Endothelial cell of umbilical vein (primary cell): ENCODE data around the gene SCO2. TPM values are rescaled to one million over a fixed set of nuclear protein-coding genes. Genes with fewer than 3 reads are reported as not detected.
A peak's percentile ranks its signal among the peaks of the same experiment; 100 is the strongest.

Experiments
- BruUV-seq: library from RNA; stranded (reverse); fragments of 400-500 nt; replicated peaks from 2 replicates; lab custom pipeline; 2021; lab: Mats Ljungman, UMichigan
- CTCF ChIA-PET: fragments of 300-600, 350-600 bp; sonication (Branson Sonifier 250); formaldehyde crosslinking; loops from one replicate; lab custom pipeline; 2021; ENCODE audit warnings: antibody characterized with exemption, inconsistent platforms; lab: Charles Lee
- POLR2A ChIA-PET: fragments of 300-600, 350-600 bp; sonication (Branson Sonifier 250); formaldehyde crosslinking; loops from one replicate; lab custom pipeline; 2021; ENCODE audit warnings: antibody characterized with exemption, inconsistent platforms; lab: Charles Lee
- DNase-seq: peaks from one replicate; pipeline ENCODE4 v3.0.0-alpha.2; 2011; ENCODE audit warnings: low read depth, low spot score
- FAIRE-seq: peaks from 2 replicates; lab custom pipeline; 2011; peaks lifted over from hg19 to GRCh38; lab: Jason Lieb, UNC
- H2AFZ ChIP-seq: 2 replicates; pipeline ENCODE4 v1.6.0; 2012; ENCODE audit warnings: low read depth, low read length, control low read depth, inconsistent platforms
- H3K27ac ChIP-seq: 2 replicates; pipeline ENCODE4 v1.5.1; 2011; ENCODE audit warnings: low read depth, mild to moderate bottlenecking, control low read depth, low read length, moderate library complexity; ENCODE audit not compliant: insufficient read depth
- H3K27me3 ChIP-seq, 2 experiments: 2 replicates each; pipeline versions ENCODE4 v1.6.0 to v1.6.1; 2011; ENCODE audit warnings: low read length in 2 of 2, mixed read lengths in 1 of 2; ENCODE audit not compliant: control insufficient read depth in 2 of 2, insufficient read depth in 2 of 2
- H3K36me3 ChIP-seq, 2 experiments: 2 replicates in 1 of 2; 3 replicates in 1 of 2; pipeline ENCODE4 v1.5.1; 2011; ENCODE audit warnings: low read length in 2 of 2, mild to moderate bottlenecking in 1 of 2, moderate library complexity in 1 of 2; ENCODE audit not compliant: control insufficient read depth in 2 of 2, insufficient read depth in 2 of 2; ENCODE audit errors: extremely low read depth in 1 of 2
- H3K4me1 ChIP-seq: 3 replicates; pipeline ENCODE4 v1.5.1; 2011; ENCODE audit warnings: mild to moderate bottlenecking, low read length; ENCODE audit not compliant: control insufficient read depth, insufficient read depth; ENCODE audit errors: extremely low read depth
- H3K4me2 ChIP-seq: 2 replicates; pipeline ENCODE4 v1.6.1; 2011; ENCODE audit warnings: low read length, control low read depth, mixed read lengths; ENCODE audit not compliant: insufficient read depth
- H3K4me3 ChIP-seq, 3 experiments: fragments of 200-600 bp in 1 of 3; sonication (generic), shearing (Covaris generic) in 1 of 3; replicated peaks in 1 of 3; 2 replicates each; pipeline ENCODE4 v1.5.1; 2011 to 2016; ENCODE audit warnings: control low read depth in 3 of 3, low read length in 3 of 3, mild to moderate bottlenecking in 2 of 3, inconsistent platforms in 1 of 3, low read depth in 1 of 3, moderate library complexity in 1 of 3; ENCODE audit not compliant: insufficient read depth in 1 of 3
- H3K79me2 ChIP-seq: 2 replicates; pipeline ENCODE4 v1.6.0; 2012; ENCODE audit warnings: low read length, inconsistent platforms; ENCODE audit not compliant: control insufficient read depth, insufficient read depth
- H3K9ac ChIP-seq: replicated peaks from 2 replicates; pipeline ENCODE3; 2011; ENCODE audit warnings: low read length, control low read depth; ENCODE audit not compliant: insufficient read depth; ENCODE audit errors: extremely low read depth
- H3K9me1 ChIP-seq: replicated peaks from 3 replicates; pipeline ENCODE4 v1.6.0; 2011; ENCODE audit warnings: mild to moderate bottlenecking, low read length; ENCODE audit not compliant: control insufficient read depth, insufficient read depth; ENCODE audit errors: extremely low read depth
- H3K9me3 ChIP-seq: replicated peaks from 2 replicates; pipeline ENCODE4 v1.5.1; 2012; ENCODE audit warnings: low read length, inconsistent platforms; ENCODE audit not compliant: control insufficient read depth, insufficient read depth
- H4K20me1 ChIP-seq: replicated peaks from 2 replicates; pipeline ENCODE3; 2011; ENCODE audit warnings: mild to moderate bottlenecking, low read length; ENCODE audit not compliant: control insufficient read depth, insufficient read depth; ENCODE audit errors: extremely low read depth
- EZH2 ChIP-seq: IDR thresholded peaks from 2 replicates; pipeline ENCODE4 v1.6.1; 2012; ENCODE audit warnings: borderline replicate concordance, low read depth, mild to moderate bottlenecking, moderate library complexity, low read length, inconsistent platforms; ENCODE audit not compliant: severe bottlenecking
- GATA2 ChIP-seq: IDR thresholded peaks from 2 replicates; pipeline ENCODE4 v1.7.0; 2011; ENCODE audit warnings: low read depth, mild to moderate bottlenecking, moderate library complexity, mixed read lengths, low read length; ENCODE audit not compliant: insufficient read length, insufficient read depth
- POLR2A ChIP-seq: IDR thresholded peaks from 2 replicates; pipeline ENCODE4 v1.6.1; 2012; ENCODE audit warnings: low read depth, mild to moderate bottlenecking, control low read depth, low read length
- dilution Hi-C: fragments of 300-500 bp; cut with MboI; formaldehyde crosslinking; loops from one replicate; pipeline ENCODE4 v1.15.0; 2019; ENCODE audit warnings: low sequenced_read_pairs; ENCODE audit not compliant: extremely low pct_ligation_motif_present
- intact Hi-C: fragments of 100-400 bp; cut with micrococcal nuclease; formaldehyde crosslinking; loops from one replicate; pipeline ENCODE4 v1.10.0; 2022
- polyA plus RNA-seq, 4 experiments: library from polyadenylated mRNA; depleted of rRNA in 3 of 4; stranded (reverse) in 3 of 4; unstranded in 1 of 4; fragments of >200 nt; gene quantifications; 2 replicates each; pipeline versions ENCODE4 v1.2.1 to v1.2.3, GENCODE V29; 2011 to 2012; ENCODE audit warnings: missing spikeins in 1 of 4
- total RNA-seq: library from RNA; stranded (reverse); gene quantifications from 2 replicates; pipeline ENCODE4 v1.2.3, GENCODE V29; 2021

SCO2 gene
- total and polyA plus RNA-seq, 2 donors (not counting 3 experiments of a cell fraction or from before 2014, with no cell fraction given) = 3.5 to 3.7 TPM

- intact Hi-C loops = no loop called here
- no peak overlapping the region for H3K27ac ChIP-seq
- H3K9ac ChIP-seq = no peak overlapping the region
- no peaks in the 10 kb centered on the region for H4K20me1 ChIP-seq
- H3K9me3 ChIP-seq = no peaks in the 10 kb centered on the region
- H3K9me1 ChIP-seq = no peaks in the 10 kb centered on the region
- peak; percentile 78 for TF ChIP-seq EZH2
- TF ChIP-seq GATA2 = no peak
- no peak overlapping the region for H3K4me3 ChIP-seq
- no peaks in the 10 kb centered on the region for H3K36me3 ChIP-seq
- no peak overlapping the region for H3K4me2 ChIP-seq
- ChIA-PET POLR2A (interaction anchor here (0.7 kb wide), 1 partner anchor 24 kb away, joined by 4 read pairs; no protein-coding TSS in a partner anchor), CTCF (interaction anchor here (0.7 to 2.3 kb wide), 4 partner anchors 12 to 71 kb away, joined by 3 to 9 read pairs (median 4); partner anchors contain the start of genes SCO2 and SYCE3)
- no peaks in the 10 kb centered on the region for H3K79me2 ChIP-seq
- peaks cover 27 to 43% of the 10 kb centered on the region in 2 experiments for H3K27me3 ChIP-seq
- FAIRE-seq = no peak
- BruUV-seq = no TSS peak
- H2AFZ ChIP-seq = no peak overlapping the region
- dilution Hi-C loops = no loop called here
- no peaks in the 10 kb centered on the region for H3K4me1 ChIP-seq
- no peak for DNase-seq
Measured at GRCh38 chr22:50548040-50548920, 22.9 kb upstream of the SCO2 start.

DNA sequence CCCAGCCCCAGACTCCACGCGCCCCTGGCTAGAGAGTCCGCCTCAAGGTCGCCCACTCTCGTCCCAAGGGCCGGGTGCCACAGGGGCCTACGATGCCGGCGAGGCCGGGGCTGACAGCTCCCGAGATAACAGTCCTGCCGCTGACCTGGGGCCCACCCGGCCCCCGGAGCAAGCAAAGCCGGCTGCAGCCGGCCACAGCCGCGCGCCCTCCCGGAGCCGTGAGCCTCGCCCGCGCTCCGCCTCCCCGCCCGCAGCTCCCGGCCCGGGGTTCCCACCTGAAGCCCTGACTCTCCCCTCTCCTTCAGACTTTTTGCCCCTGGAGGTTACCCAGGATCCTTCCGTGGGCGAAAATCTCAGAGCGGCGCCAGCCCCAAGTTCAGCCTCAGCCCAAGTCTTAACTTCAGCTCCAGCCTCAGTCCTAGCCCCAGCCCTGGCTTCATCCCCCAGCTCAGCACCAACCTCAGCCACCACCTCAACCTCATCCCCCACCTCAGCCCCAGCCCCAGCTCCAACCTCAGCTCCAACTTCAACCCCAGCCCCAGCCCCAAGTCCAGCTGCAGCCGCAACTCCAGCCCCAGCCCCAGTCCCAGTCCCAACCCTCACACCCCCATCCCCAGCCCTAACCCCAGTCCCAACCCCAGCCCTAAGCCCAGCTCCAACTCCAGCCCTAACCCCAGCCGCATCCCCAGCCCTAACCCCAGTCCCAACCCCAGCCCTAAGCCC is 22.0 kb upstream of the SCO2 start:
- Histone ChIP-seq H3K9me1 (no peaks in the 10 kb centered on the region), H2AFZ (no peak overlapping the region), H3K4me3 (no peak overlapping the region), H3K9ac (no peak overlapping the region), H3K79me2 (no peaks in the 10 kb centered on the region), H4K20me1 (no peaks in the 10 kb centered on the region), H3K4me1 (no peaks in the 10 kb centered on the region), H3K36me3 (no peaks in the 10 kb centered on the region), H3K9me3 (no peaks in the 10 kb centered on the region), H3K27me3 (peaks cover 27 to 43% of the 10 kb centered on the region in 2 experiments), H3K4me2 (no peak overlapping the region), H3K27ac (no peak overlapping the region)
- intact Hi-C loops = no loop called here
- dilution Hi-C loops = no loop called here
- CTCF ChIA-PET = interaction anchor here (0.8 to 2.3 kb wide), 5 partner anchors 13 to 73 kb away, joined by 3 to 9 read pairs (median 4); partner anchors contain the start of genes SCO2 and SYCE3
- FAIRE-seq (no peak), DNase-seq (no peak)
- POLR2A ChIA-PET = interaction anchor here (0.7 kb wide), 1 partner anchor 23 kb away, joined by 4 read pairs; no protein-coding TSS in a partner anchor
- TF ChIP-seq POLR2A = no peak
- peak; percentile 84 for TF ChIP-seq EZH2
- BruUV-seq = no TSS peak
